Astrocyte (in vitro differentiated cells and primary cell): ENCODE results near the gene NTSR1. TPM values are rescaled to one million over a fixed set of nuclear protein-coding genes. Genes with fewer than 3 reads are reported as not detected.

Experiments
- DNase-seq: peaks from one replicate; pipeline ENCODE4 v3.0.0-alpha.2; 2010; ENCODE audit warnings: low read depth
- FAIRE-seq: peaks from 2 replicates; lab custom pipeline; 2011; peaks lifted over from hg19 to GRCh38; lab: Jason Lieb, UNC
- H2AFZ ChIP-seq: 2 replicates; pipeline ENCODE4 v1.6.0; 2012; ENCODE audit warnings: low read depth, low read length, inconsistent platforms
- H3K27ac ChIP-seq: 2 replicates; pipeline ENCODE4 v1.5.1; 2011; ENCODE audit warnings: low read depth, low read length, inconsistent platforms
- H3K27me3 ChIP-seq: 2 replicates; pipeline ENCODE4 v1.6.0; 2011; ENCODE audit warnings: low read length, inconsistent platforms; ENCODE audit not compliant: insufficient read depth
- H3K36me3 ChIP-seq: 2 replicates; pipeline ENCODE4 v1.5.1; 2011; ENCODE audit warnings: low read length, inconsistent platforms; ENCODE audit not compliant: insufficient read depth
- H3K4me1 ChIP-seq: 2 replicates; pipeline ENCODE4 v1.5.1; 2011; ENCODE audit warnings: low read length, inconsistent platforms; ENCODE audit not compliant: insufficient read depth
- H3K4me2 ChIP-seq: 2 replicates; pipeline ENCODE4 v1.6.0; 2012; ENCODE audit warnings: low read length, inconsistent platforms
- H3K4me3 ChIP-seq: 2 replicates; pipeline ENCODE4 v1.5.1; 2011; ENCODE audit warnings: low read depth, mild to moderate bottlenecking, low read length, inconsistent platforms; ENCODE audit not compliant: insufficient read depth
- H3K79me2 ChIP-seq: 2 replicates; pipeline ENCODE4 v1.6.0; 2012; ENCODE audit warnings: mild to moderate bottlenecking, low read length, inconsistent platforms; ENCODE audit not compliant: insufficient read depth
- H3K9ac ChIP-seq: 2 replicates; pipeline ENCODE4 v1.6.0; 2012; ENCODE audit warnings: mild to moderate bottlenecking, low read length, inconsistent platforms
- H3K9me3 ChIP-seq: 2 replicates; pipeline ENCODE4 v1.5.1; 2012; ENCODE audit warnings: low read depth, mild to moderate bottlenecking, low read length, inconsistent platforms; ENCODE audit not compliant: insufficient read depth
- H4K20me1 ChIP-seq: 2 replicates; pipeline ENCODE4 v1.6.0; 2012; ENCODE audit warnings: low read length, inconsistent platforms; ENCODE audit not compliant: insufficient read depth
- H3K27ac Mint-ChIP-seq: one replicate; pipeline ENCODE4 v1.8.0; 2021; ENCODE audit warnings: mild to moderate bottlenecking, mixed read lengths; ENCODE audit not compliant: unreplicated experiment
- H3K27me3 Mint-ChIP-seq: one replicate; pipeline ENCODE4 v1.8.0; 2021; ENCODE audit warnings: low read depth, mixed read lengths; ENCODE audit not compliant: unreplicated experiment
- H3K36me3 Mint-ChIP-seq: one replicate; pipeline ENCODE4 v1.8.0; 2021; ENCODE audit warnings: low read depth, mixed read lengths; ENCODE audit not compliant: unreplicated experiment
- H3K4me1 Mint-ChIP-seq: one replicate; pipeline ENCODE4 v1.8.0; 2021; ENCODE audit warnings: low read depth, mixed read lengths; ENCODE audit not compliant: unreplicated experiment
- H3K4me3 Mint-ChIP-seq: one replicate; pipeline ENCODE4 v1.8.0; 2021; ENCODE audit warnings: mild to moderate bottlenecking, moderate library complexity, mixed read lengths; ENCODE audit not compliant: unreplicated experiment
- H3K9me3 Mint-ChIP-seq: one replicate; pipeline ENCODE4 v1.8.0; 2021; ENCODE audit warnings: mild to moderate bottlenecking, mixed read lengths; ENCODE audit not compliant: unreplicated experiment
- EZH2 ChIP-seq: IDR thresholded peaks from 2 replicates; pipeline ENCODE4 v1.6.1; 2012; ENCODE audit warnings: mild to moderate bottlenecking, low read length, inconsistent platforms; ENCODE audit not compliant: insufficient read depth
- total RNA-seq: library from RNA; stranded (reverse); gene quantifications from 2 replicates; pipeline ENCODE4 v1.2.1, GENCODE V29; 2021
- TF ChIP-seq, protein P1 (sequence below): IDR thresholded peaks from 2 replicates; pipeline ENCODE4 v1.5.1; 2011; ENCODE audit warnings: low read depth, mild to moderate bottlenecking, inconsistent platforms, low read length, moderate library complexity; ENCODE audit not compliant: insufficient read depth

NTSR1 gene
- total RNA-seq, 1 donor from 2014 or later: 0.16 TPM

DNA sequence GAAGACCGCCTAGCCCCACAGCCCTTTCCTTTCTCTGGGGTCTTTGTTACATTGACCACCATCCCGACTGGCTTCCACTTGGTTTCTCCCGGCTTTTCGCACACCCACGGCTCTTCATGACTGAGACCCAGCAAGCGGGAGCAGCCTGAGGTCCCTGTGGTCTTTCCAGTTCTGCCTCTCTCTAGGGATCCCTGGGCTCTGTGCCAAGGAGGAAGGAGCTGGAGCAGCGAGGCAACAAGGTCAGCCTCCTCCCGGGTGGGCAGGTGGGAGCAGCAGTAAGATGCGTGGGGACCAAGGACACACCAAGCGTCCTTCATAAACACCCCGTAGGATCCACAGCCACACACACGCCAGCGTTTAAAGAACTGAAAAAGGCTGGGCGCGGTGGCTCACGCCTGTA, 58.1 kb downstream of the NTSR1 start:
- peaks cover 1% of the 10 kb centered on the region for H3K4me1 Mint-ChIP-seq
- H3K36me3 ChIP-seq: no peaks in the 10 kb centered on the region
- no peak overlapping the region for H3K9ac ChIP-seq
- no peak for TF ChIP-seq EZH2
- TF ChIP-seq, protein P1, sequence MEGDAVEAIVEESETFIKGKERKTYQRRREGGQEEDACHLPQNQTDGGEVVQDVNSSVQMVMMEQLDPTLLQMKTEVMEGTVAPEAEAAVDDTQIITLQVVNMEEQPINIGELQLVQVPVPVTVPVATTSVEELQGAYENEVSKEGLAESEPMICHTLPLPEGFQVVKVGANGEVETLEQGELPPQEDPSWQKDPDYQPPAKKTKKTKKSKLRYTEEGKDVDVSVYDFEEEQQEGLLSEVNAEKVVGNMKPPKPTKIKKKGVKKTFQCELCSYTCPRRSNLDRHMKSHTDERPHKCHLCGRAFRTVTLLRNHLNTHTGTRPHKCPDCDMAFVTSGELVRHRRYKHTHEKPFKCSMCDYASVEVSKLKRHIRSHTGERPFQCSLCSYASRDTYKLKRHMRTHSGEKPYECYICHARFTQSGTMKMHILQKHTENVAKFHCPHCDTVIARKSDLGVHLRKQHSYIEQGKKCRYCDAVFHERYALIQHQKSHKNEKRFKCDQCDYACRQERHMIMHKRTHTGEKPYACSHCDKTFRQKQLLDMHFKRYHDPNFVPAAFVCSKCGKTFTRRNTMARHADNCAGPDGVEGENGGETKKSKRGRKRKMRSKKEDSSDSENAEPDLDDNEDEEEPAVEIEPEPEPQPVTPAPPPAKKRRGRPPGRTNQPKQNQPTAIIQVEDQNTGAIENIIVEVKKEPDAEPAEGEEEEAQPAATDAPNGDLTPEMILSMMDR: no peak
- H3K27me3 ChIP-seq: peaks cover 11% of the 10 kb centered on the region
- H3K4me1 ChIP-seq: peaks cover 9% of the 10 kb centered on the region
- DNase-seq (no peak), FAIRE-seq (no peak)
- H3K27ac ChIP-seq: no peak overlapping the region
- H3K9me3 Mint-ChIP-seq: no peaks in the 10 kb centered on the region
- H2AFZ ChIP-seq: no peak overlapping the region
- no peak overlapping the region for H3K4me3 ChIP-seq
- H3K36me3 Mint-ChIP-seq: no peaks in the 10 kb centered on the region
- H3K4me2 ChIP-seq: no peak overlapping the region
- peaks cover 30% of the 10 kb centered on the region for H3K27me3 Mint-ChIP-seq
- no peaks in the 10 kb centered on the region for H3K79me2 ChIP-seq
- no peaks in the 10 kb centered on the region for H3K9me3 ChIP-seq
- no peaks in the 10 kb centered on the region for H4K20me1 ChIP-seq
- no peak overlapping the region for H3K4me3 Mint-ChIP-seq
- H3K27ac Mint-ChIP-seq: no peak overlapping the region

DNA sequence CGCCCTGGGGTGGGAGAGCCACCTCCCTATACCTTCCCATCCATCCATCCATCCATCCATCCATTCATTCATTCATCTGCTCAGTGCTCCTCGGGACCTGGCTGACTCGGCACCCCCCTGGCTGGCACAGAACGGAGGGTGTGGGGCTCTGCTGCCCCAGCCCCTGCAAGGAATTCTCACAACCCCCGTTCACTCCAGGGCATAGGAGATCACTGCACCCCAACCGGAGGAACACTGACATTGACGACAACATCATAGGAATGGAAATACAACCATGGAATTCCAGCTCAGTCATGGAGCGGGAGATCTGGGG, 59.6 kb downstream of the NTSR1 start:
- Histone ChIP-seq H3K79me2 (no peaks in the 10 kb centered on the region), H3K4me3 (no peak overlapping the region), H4K20me1 (no peaks in the 10 kb centered on the region), H3K27me3 (peaks cover 11% of the 10 kb centered on the region), H3K4me1 (peaks cover 15% of the 10 kb centered on the region), H3K9ac (no peak overlapping the region), H3K4me2 (peak overlapping the region; percentile 61), H3K9me3 (no peaks in the 10 kb centered on the region), H2AFZ (no peak overlapping the region), H3K36me3 (no peaks in the 10 kb centered on the region), H3K27ac (no peak overlapping the region)
- H3K4me3 Mint-ChIP-seq: no peak overlapping the region
- H3K4me1 Mint-ChIP-seq: peaks cover 1% of the 10 kb centered on the region
- no peaks in the 10 kb centered on the region for H3K36me3 Mint-ChIP-seq
- DNase-seq: no peak
- peaks cover 38% of the 10 kb centered on the region for H3K27me3 Mint-ChIP-seq
- no peaks in the 10 kb centered on the region for H3K9me3 Mint-ChIP-seq
- H3K27ac Mint-ChIP-seq: no peak overlapping the region
- no peak for FAIRE-seq
- TF ChIP-seq, protein P1: no peak
- TF ChIP-seq EZH2: no peak

DNA sequence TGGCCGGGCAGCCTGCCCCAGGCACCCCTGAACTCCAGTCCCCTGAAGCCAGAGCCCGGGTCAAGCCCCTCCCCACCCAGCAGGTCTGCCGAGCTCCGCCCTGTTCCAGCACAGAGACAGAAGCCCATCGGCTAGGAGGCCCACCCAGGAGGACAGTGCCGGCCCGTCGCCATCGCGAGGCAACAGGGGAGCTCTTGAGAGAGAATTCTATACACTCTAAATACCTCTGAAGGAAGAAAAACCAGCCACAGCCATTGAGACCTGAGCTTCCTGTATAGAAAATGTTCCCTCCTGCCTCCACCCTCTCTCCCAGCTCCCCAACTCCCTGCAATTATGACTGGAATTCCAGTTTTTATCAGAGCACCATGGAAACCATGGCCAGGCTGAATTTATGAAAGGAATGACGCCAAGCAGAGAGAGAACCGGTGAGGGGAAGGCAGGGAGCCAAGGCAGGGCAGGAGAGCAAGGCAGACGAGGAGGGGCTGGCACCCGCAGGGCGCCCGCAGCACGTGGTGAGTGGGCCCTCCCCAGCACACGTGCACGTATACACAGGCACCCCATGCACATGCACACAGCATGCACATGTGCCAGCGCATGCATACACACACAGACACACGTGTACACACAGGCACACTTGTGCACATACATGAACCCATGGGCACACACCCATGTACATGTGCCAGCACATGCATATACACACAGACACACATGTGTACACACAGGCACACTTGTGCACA, 60.1 kb downstream of the NTSR1 start:
- Mint-ChIP-seq H3K4me3 (no peak overlapping the region), H3K36me3 (no peaks in the 10 kb centered on the region), H3K4me1 (peaks cover 1% of the 10 kb centered on the region), H3K9me3 (no peaks in the 10 kb centered on the region), H3K27ac (no peak overlapping the region), H3K27me3 (peaks cover 39% of the 10 kb centered on the region)
- DNase-seq (peak; percentile 70), FAIRE-seq (no peak)
- Histone ChIP-seq H3K9me3 (no peaks in the 10 kb centered on the region), H3K27me3 (peaks cover 12% of the 10 kb centered on the region), H3K9ac (no peak overlapping the region), H3K4me3 (no peak overlapping the region), H3K79me2 (no peaks in the 10 kb centered on the region), H2AFZ (no peak overlapping the region), H3K4me2 (peak overlapping the region; percentile 61), H3K27ac (no peak overlapping the region), H3K4me1 (peaks cover 19% of the 10 kb centered on the region), H4K20me1 (no peaks in the 10 kb centered on the region), H3K36me3 (no peaks in the 10 kb centered on the region)
- TF ChIP-seq EZH2: no peak
- TF ChIP-seq, protein P1: no peak
